Hepatocyte (in vitro differentiated cells): ENCODE results near the gene AKAP6. TPM values are rescaled to one million over a fixed set of nuclear protein-coding genes. Genes with fewer than 3 reads are reported as not detected.
"Not testable (repeated sequence)": the region's sequence is repeated elsewhere in the genome, so short reads cannot be mapped to it uniquely, and the experiment has no call there.

Experiments used
- DNase-seq: peaks from one replicate; pipeline ENCODE4 v3.0.0-alpha.2; 2016; ENCODE audit warnings: low spot score
- H2AFZ ChIP-seq: fragments of 200-600 bp; sonication (generic); 2 replicates; pipeline ENCODE4 v1.6.0; 2016; ENCODE audit warnings: antibody characterized with exemption, mild to moderate bottlenecking
- H3K27ac ChIP-seq: fragments of 200-600 bp; sonication (generic); 2 replicates; pipeline ENCODE4 v1.5.1; 2016; ENCODE audit warnings: mild to moderate bottlenecking
- H3K27me3 ChIP-seq: fragments of 200-600 bp; sonication (generic); 2 replicates; pipeline ENCODE4 v1.6.1; 2016
- H3K36me3 ChIP-seq: fragments of 200-600 bp; sonication (generic); replicated peaks from 2 replicates; pipeline ENCODE4 v1.5.1; 2016; ENCODE audit warnings: low read depth; ENCODE audit not compliant: insufficient read depth
- H3K4me1 ChIP-seq: fragments of 200-600 bp; sonication (generic); 2 replicates; pipeline ENCODE4 v1.5.1; 2016; ENCODE audit warnings: mild to moderate bottlenecking, moderate library complexity; ENCODE audit not compliant: insufficient read depth
- H3K4me2 ChIP-seq: fragments of 200-600 bp; sonication (generic); 2 replicates; pipeline ENCODE4 v1.6.0; 2016
- H3K4me3 ChIP-seq: fragments of 200-600 bp; sonication (generic); 2 replicates; pipeline ENCODE4 v1.5.1; 2016; ENCODE audit warnings: mild to moderate bottlenecking
- H3K79me2 ChIP-seq: fragments of 200-600 bp; sonication (generic); 2 replicates; pipeline ENCODE4 v1.6.0; 2017; ENCODE audit warnings: mild to moderate bottlenecking
- H3K9me2 ChIP-seq: fragments of 200-600 bp; sonication (generic); replicated peaks from 2 replicates; pipeline ENCODE4 v1.6.0; 2017; ENCODE audit warnings: mild to moderate bottlenecking; ENCODE audit not compliant: insufficient read depth
- H3K9me3 ChIP-seq: fragments of 200-600 bp; sonication (generic); 2 replicates; pipeline ENCODE4 v1.5.1; 2016; ENCODE audit warnings: low read depth, mild to moderate bottlenecking
- H4K20me1 ChIP-seq: fragments of 200-600 bp; sonication (generic); 2 replicates; pipeline ENCODE4 v1.6.0; 2016; ENCODE audit warnings: mild to moderate bottlenecking; ENCODE audit not compliant: insufficient read depth, poor library complexity, severe bottlenecking
- CTCF ChIP-seq: fragments of 200-600 bp; sonication (generic); IDR thresholded peaks from 2 replicates; pipeline ENCODE4 v1.5.1; 2016; ENCODE audit warnings: antibody characterized with exemption, mild to moderate bottlenecking; ENCODE audit not compliant: poor library complexity
- EZH2 ChIP-seq: fragments of 200-600 bp; sonication (generic); IDR thresholded peaks from 2 replicates; pipeline ENCODE4 v1.6.1; 2016; ENCODE audit warnings: antibody characterized with exemption, mild to moderate bottlenecking, borderline replicate concordance
- EZH2phosphoT487 ChIP-seq: fragments of 200-600 bp; sonication (generic); IDR thresholded peaks from one replicate; pipeline ENCODE4 v1.6.1; 2018; ENCODE audit warnings: antibody characterized with exemption, mild to moderate bottlenecking, low read depth, moderate library complexity; ENCODE audit not compliant: unreplicated experiment, severe bottlenecking
- whole genome bisulfite sequencing: methylation state at CpG from one replicate; pipeline ENCODE4 v1.1.6; 2016; ENCODE audit warnings: low lambda C conversion rate; ENCODE audit errors: missing lambda C conversion rate; 5-methylcytosine and 5-hydroxymethylcytosine counted together
- polyA plus RNA-seq: library from polyadenylated mRNA; unstranded; fragments of >200 nt; fragmentation: Nextera tagmentation; extraction: Ambion mirVana; gene quantifications from 2 replicates; pipeline ENCODE4 v1.2.1, GENCODE V29; 2016
- total RNA-seq: library from RNA; depleted of rRNA; stranded (reverse); fragments of >200 nt; gene quantifications from 2 replicates; pipeline ENCODE4 v1.2.3, GENCODE V29; 2014

Gene AKAP6
- total and polyA plus RNA-seq, 2 experiments from 2014 or later = 1.1 to 2.1 TPM

DNA sequence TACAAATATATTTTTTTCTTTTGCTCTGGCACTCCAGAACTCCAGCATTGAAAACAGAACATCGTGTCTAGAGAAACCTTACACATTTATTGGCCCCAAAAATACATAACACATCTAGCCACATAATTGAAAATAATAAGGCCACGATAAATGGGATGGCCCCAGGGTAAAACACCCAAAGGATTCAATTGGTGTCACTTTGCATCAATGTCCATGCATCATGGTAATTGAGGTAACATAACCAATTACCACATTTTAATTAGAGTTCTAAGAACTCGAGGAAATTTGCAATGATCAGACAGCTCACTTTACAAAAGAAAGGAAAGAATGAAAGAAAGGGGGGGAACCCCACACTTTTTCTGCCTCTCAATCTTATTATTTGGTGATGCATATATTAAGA lies 457.8 kb downstream of the AKAP6 start:
- TF ChIP-seq EZH2phosphoT487 (no peak), EZH2 (no peak), CTCF (no peak)
- Histone ChIP-seq H3K4me3 (no peak overlapping the region), H3K27ac (no peak overlapping the region), H4K20me1 (no peaks in the 10 kb centered on the region), H3K4me1 (no peaks in the 10 kb centered on the region), H3K9me3 (no peaks in the 10 kb centered on the region), H3K36me3 (no peaks in the 10 kb centered on the region), H3K27me3 (no peaks in the 10 kb centered on the region), H3K9me2 (no peaks in the 10 kb centered on the region), H3K4me2 (no peak overlapping the region), H3K79me2 (no peaks in the 10 kb centered on the region), H2AFZ (no peak overlapping the region)
- WGBS = 86% methylated on average over 3 of the region's 3 CpGs
- DNase-seq = no peak

DNA sequence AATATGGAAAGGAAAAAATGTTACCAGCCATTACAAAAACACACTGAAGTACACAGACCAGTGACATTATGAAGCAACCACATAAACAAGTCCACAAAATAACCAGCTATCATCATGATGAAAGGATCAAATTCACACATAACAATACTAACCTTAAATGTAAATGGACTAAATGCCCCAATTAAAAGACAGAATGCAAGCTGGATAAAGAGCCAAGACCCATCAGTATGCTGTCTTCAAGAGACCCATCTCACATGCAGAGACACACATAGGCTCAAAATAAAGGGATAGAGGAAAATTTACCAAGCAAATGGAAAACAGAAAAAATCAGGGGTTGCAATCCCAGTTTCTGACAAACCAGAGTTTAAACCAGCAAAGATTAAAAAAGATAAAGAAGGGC lies 463.9 kb downstream of the AKAP6 start:
- H3K4me3 ChIP-seq, H3K9me3 ChIP-seq, DNase-seq, H3K27me3 ChIP-seq, H3K27ac ChIP-seq, H3K4me1 ChIP-seq, H3K4me2 ChIP-seq, H3K79me2 ChIP-seq, H3K36me3 ChIP-seq, H3K9me2 ChIP-seq, H4K20me1 ChIP-seq, H2AFZ ChIP-seq: not testable (repeated sequence)

- H2AFZ ChIP-seq = no peak overlapping the region
- H3K79me2 ChIP-seq = no peaks in the 10 kb centered on the region
- no peaks in the 10 kb centered on the region for H3K4me1 ChIP-seq
- TF ChIP-seq CTCF (no peak), EZH2phosphoT487 (no peak), EZH2 (no peak)
- no peaks in the 10 kb centered on the region for H4K20me1 ChIP-seq
- no peaks in the 10 kb centered on the region for H3K36me3 ChIP-seq
- 95% methylated on average over 1 of the region's 1 CpG for WGBS
- no peak overlapping the region for H3K4me3 ChIP-seq
- H3K27me3 ChIP-seq = no peaks in the 10 kb centered on the region
- H3K27ac ChIP-seq = no peak overlapping the region
- H3K4me2 ChIP-seq = no peak overlapping the region
- H3K9me2 ChIP-seq = no peaks in the 10 kb centered on the region
- DNase-seq = no peak
- H3K9me3 ChIP-seq = no peaks in the 10 kb centered on the region
Measured at GRCh38 chr14:32800320-32800719, 471.2 kb downstream of the AKAP6 start.

- no peak overlapping the region for H3K4me3 ChIP-seq
- H3K27ac ChIP-seq = no peak overlapping the region
- H3K36me3 ChIP-seq = no peaks in the 10 kb centered on the region
- 94% methylated on average over 1 of the region's 1 CpG for whole genome bisulfite sequencing
- TF ChIP-seq EZH2 = no peak
- no peak for TF ChIP-seq CTCF
- TF ChIP-seq EZH2phosphoT487 = no peak
- no peaks in the 10 kb centered on the region for H3K79me2 ChIP-seq
- H3K4me2 ChIP-seq = no peak overlapping the region
- no peaks in the 10 kb centered on the region for H4K20me1 ChIP-seq
- H3K9me3 ChIP-seq = no peaks in the 10 kb centered on the region
- H3K27me3 ChIP-seq = no peaks in the 10 kb centered on the region
- H3K4me1 ChIP-seq = no peaks in the 10 kb centered on the region
- no peaks in the 10 kb centered on the region for H3K9me2 ChIP-seq
- no peak overlapping the region for H2AFZ ChIP-seq
- no peak for DNase-seq
Measured at GRCh38 chr14:32802295-32802694, 473.2 kb downstream of the AKAP6 start.
